Pons (tissue), 1 donor: ENCODE measurements around the gene LHPP.
A peak's percentile ranks its signal among the peaks of the same experiment; 100 is the strongest.

ENCODE experiments used
- DNase-seq: peaks from one replicate; pipeline ENCODE4 v3.0.0-alpha.2; 2016; ENCODE audit warnings: low spot score

The LHPP gene

GRCh38 chr10:124521429-124521871 is 59.8 kb downstream of the LHPP start:
- DNase-seq, result peak; percentile 65

DNA sequence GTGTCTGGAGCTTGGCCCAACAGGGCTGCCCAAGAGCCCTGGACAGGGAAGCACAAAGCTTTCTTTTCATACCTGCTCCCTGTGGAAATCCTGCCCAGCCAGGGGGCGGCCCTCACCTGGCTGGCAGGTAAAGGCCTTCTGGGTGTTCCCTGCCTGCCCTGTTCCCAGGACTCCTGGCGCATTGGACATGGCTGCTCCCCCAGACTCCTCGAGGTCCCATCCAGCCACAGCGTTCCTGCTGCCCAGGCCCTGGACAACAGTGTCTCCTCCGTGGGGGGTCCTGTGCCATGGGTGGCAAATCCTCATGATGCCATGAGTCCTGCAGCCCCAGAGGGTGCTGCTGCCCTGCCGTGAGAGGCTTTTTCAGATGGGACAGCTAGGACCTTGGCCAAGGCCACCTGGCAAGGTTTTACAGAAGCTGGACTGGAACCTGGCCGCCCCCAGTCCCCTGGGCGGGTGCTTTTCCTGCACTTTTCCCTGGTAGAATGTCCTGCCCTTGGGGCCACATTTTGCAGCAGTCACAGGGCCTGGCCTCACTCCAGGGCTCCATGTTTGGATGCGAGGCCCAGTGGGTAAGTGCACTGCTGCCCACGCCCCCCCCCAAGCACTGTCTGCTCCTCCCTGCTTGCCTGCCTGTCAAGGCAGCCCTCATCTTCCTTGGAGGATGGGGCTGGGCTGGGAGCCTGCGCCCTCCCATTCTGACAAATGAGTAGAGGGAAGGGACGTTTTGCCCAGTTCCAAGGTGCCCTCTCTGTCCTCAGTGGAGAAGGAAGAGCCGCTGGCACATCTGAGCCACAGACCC is 60.7 kb downstream of the LHPP start:
- DNase-seq, result no peak

- DNase-seq, result peak; percentile 59
Measured at GRCh38 chr10:124522933-124523871, 61.6 kb downstream of the LHPP start.

GRCh38 chr10:124523901-124524300 is 62.3 kb downstream of the LHPP start:
- DNase-seq, result no peak

GRCh38 chr10:124524991-124525653 is 63.5 kb downstream of the LHPP start:
- peak; percentile 73 for DNase-seq

GRCh38 chr10:124525751-124526600 is 64.4 kb downstream of the LHPP start:
- no peak for DNase-seq

DNA sequence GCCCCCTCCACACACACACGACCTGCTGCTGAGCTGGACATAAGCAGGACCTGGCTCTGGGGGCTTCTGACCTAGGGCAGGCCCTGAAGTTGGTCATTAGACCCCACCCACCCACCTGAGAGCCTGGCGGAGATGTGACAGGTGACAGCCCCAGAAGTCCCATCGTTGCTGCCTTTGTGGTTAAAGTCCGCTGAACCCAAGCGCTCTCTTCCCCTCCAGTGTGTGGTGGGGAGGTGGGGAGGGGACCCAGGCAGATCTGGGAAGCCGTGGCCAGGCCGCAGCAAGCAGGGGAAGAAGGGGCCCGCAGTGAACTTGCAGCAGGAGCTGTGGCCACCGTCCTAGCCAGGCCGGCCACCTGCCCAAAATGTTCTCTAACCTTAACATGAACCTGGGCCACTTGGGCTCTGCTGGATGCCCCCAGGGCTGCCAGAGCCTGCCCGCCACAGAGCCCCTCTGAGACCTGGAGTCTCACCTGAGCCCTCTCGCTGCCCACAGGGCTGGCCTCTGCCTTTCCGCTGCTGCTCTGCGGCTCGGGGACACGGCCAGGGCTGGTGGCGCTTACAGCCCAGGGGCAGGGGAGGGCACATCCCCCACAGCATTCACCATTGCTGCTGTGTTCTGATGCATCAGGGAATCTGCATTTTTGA is 65.1 kb downstream of the LHPP start:
- DNase-seq, result no peak

GRCh38 chr10:124527874-124528395 is 66.3 kb downstream of the LHPP start:
- no peak for DNase-seq

GRCh38 chr10:124529661-124530214 is 68.1 kb downstream of the LHPP start:
- no peak for DNase-seq

GRCh38 chr10:124530215-124530665 is 68.6 kb downstream of the LHPP start:
- DNase-seq, result peak; percentile 83

DNA sequence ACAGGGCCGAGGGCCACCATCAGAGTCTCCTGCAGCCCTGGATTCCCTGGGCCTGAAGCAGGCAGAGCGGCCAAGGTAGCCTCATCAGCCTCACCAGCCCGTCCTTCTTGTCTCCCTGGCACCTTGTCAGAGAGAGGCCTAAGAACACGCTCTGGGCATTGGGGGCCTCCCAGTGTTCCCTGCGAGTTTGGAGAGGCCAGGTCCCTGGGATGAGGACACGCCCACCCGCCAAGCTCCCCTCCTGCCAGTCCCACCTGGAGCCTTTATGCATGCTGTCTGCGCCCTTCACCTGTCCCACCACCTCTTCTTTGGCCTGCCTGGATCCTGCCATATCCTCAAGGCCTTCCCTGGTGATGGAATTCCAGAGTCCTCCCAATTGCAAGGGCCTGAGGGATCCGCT is 69.2 kb downstream of the LHPP start:
- no peak for DNase-seq

- no peak for DNase-seq
Measured at GRCh38 chr10:124532106-124532641, 70.6 kb downstream of the LHPP start.

DNA sequence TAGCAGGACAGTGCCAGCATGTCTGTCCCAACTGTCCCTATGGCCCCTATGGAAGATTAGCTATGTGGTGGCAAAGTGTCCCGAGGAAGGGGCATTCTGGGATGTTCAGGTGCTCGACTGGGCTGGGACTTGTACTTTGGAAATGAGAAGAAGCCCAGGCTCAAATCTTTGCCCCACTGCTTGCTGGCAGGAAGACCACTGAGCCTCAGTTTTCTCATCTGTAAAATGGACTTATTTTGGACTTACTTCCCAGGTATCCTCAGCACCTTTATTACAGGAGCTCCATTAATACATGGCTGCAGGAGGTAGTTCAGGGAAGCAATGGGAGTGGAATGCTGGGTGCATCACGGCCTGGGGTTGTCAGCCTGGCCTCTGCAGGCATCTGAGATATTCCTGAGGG is 71.2 kb downstream of the LHPP start:
- no peak for DNase-seq

GRCh38 chr10:124533266-124533665 is 71.6 kb downstream of the LHPP start:
- no peak for DNase-seq

DNA sequence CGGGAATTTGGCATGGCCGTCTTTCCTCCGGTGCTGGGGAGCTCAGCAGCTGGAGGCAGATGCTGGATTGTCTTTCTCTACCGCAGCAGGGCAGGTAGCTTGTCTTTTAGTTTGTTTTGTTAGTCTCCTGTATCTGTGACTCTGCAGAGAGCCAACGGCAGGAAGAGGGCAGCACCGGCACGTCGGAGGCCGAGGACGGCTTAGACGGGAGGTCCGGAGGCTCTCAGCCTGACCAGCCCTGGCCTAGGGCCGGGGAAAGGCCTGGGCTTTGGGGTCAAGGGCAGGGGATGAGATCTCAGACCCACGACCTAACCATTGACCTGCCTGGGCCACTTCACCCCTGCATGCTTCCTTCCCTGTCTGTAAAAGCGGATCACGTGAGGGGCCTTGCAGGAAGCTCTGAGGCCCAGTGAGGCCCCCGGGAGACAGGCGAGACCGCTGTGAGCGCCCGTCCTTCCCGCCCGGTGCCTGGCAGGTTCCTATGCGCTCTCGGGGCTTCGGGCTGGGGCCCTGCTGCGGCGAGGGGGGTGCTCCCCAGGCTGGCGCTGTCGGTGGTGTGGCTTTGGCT is 72.7 kb downstream of the LHPP start:
- peak; percentile 42 for DNase-seq

GRCh38 chr10:124534826-124535601 is 73.4 kb downstream of the LHPP start:
- no peak for DNase-seq

- peak; percentile 37 for DNase-seq
Measured at GRCh38 chr10:124535731-124536495, 74.3 kb downstream of the LHPP start.

- DNase-seq, result no peak
Measured at GRCh38 chr10:124536496-124537050, 75.0 kb downstream of the LHPP start.
